Fibroblast of skin of abdomen (primary cell): ENCODE data around the gene FBXO10.
"Not testable (repeated sequence)": the region's sequence is repeated elsewhere in the genome, so short reads cannot be mapped to it uniquely, and the experiment has no call there.

Experiments used
- DNase-seq: peaks from one replicate; pipeline ENCODE4 v3.0.0-alpha.2; 2013

FBXO10 gene

GRCh38 chr9:37510053-37510452 is 66.1 kb downstream of the FBXO10 start:
- DNase-seq, result not testable (repeated sequence)

- no peak for DNase-seq
Measured at GRCh38 chr9:37509536-37509935, 66.6 kb downstream of the FBXO10 start.

GRCh38 chr9:37508834-37509206 is 67.4 kb downstream of the FBXO10 start:
- DNase-seq, result no peak

GRCh38 chr9:37508135-37508833 is 67.9 kb downstream of the FBXO10 start:
- DNase-seq, result no peak

GRCh38 chr9:37507566-37508134 is 68.5 kb downstream of the FBXO10 start:
- no peak for DNase-seq

GRCh38 chr9:37504605-37505004 is 71.6 kb downstream of the FBXO10 start:
- no peak for DNase-seq

- no peak for DNase-seq
Measured at GRCh38 chr9:37503736-37504135, 72.4 kb downstream of the FBXO10 start.

GRCh38 chr9:37501957-37502596 is 74.1 kb downstream of the FBXO10 start:
- no peak for DNase-seq

GRCh38 chr9:37499297-37499696 is 76.9 kb downstream of the FBXO10 start:
- DNase-seq, result no peak

GRCh38 chr9:37498457-37498856 is 77.7 kb downstream of the FBXO10 start:
- DNase-seq, result no peak

- no peak for DNase-seq
Measured at GRCh38 chr9:37497320-37497719, 78.9 kb downstream of the FBXO10 start.

GRCh38 chr9:37496020-37496419 is 80.2 kb downstream of the FBXO10 start:
- no peak for DNase-seq

GRCh38 chr9:37495571-37495970 is 80.6 kb downstream of the FBXO10 start:
- no peak for DNase-seq

- DNase-seq, result no peak
Measured at GRCh38 chr9:37491939-37492338, 84.2 kb downstream of the FBXO10 start.

GRCh38 chr9:37486616-37487548 is 89.3 kb downstream of the FBXO10 start:
- DNase-seq, result peak; percentile 88

GRCh38 chr9:37486256-37486615 is 89.9 kb downstream of the FBXO10 start:
- DNase-seq, result no peak

GRCh38 chr9:37485389-37486255 is 90.6 kb downstream of the FBXO10 start, which contains the start of gene POLR1E:
Gene POLR1E, plus strand, starts transcription at chr9:37485948. Its CDS starts 100 bp downstream, at chr9:37486048.
- DNase-seq, result peak; percentile 91

GRCh38 chr9:37480759-37481158 is 95.4 kb downstream of the FBXO10 start:
- no peak for DNase-seq

- DNase-seq, result not testable (repeated sequence)
Measured at GRCh38 chr9:37477987-37478619, 98.1 kb downstream of the FBXO10 start.

GRCh38 chr9:37477443-37477842 is 98.7 kb downstream of the FBXO10 start:
- peak; percentile 28 for DNase-seq

GRCh38 chr9:37476930-37477329 is 99.2 kb downstream of the FBXO10 start:
- DNase-seq, result no peak
